ENCODE measurements around the gene OGFOD2. TPM values are rescaled to one million over a fixed set of nuclear protein-coding genes. Genes with fewer than 3 reads are reported as not detected.

OGFOD2 gene
- total and polyA plus RNA-seq, 4 donors = 8.0 to 18.6 (median 12.3) TPM

GRCh38 chr12:122981587-122982476 is 6.8 kb downstream of the OGFOD2 start:
- 73% methylated on average over 25 of the region's 25 CpGs for WGBS
- Histone ChIP-seq H3K4me1 (ENCODE audit: control insufficient read depth in 4 of 4, insufficient read depth in 4 of 4, low read length in 3 of 4) (peaks cover 8 to 82% (median 63%) of the 10 kb centered on the region in 4 donors), H3K36me3 (ENCODE audit: control insufficient read depth in 4 of 4, insufficient read depth in 3 of 4, low read depth in 1 of 4, low read length in 3 of 4) (peaks cover 2 to 18% (median 6%) of the 10 kb centered on the region in 4 donors), H3K27me3 (ENCODE audit: control insufficient read depth in 4 of 4, insufficient read depth in 4 of 4, low read length in 3 of 4) (no peaks in the 10 kb centered on the region), H3K4me3 (ENCODE audit: low read depth in 1 of 3, low read length in 3 of 3) (peak overlapping the region; percentile 85 to 91 (median 88)), H3K9ac (ENCODE audit: low read depth in 1 of 2, low read length in 2 of 2) (peak overlapping the region in 1 of 2 donors; percentile 89), H3K9me3 (ENCODE audit: control insufficient read depth in 4 of 4, low read length in 3 of 4) (no peaks in the 10 kb centered on the region), H3K27ac (ENCODE audit: low read depth in 1 of 2, low read length in 2 of 2) (peak overlapping the region in 1 of 2 donors; percentile 81)
- TF ChIP-seq ZBTB33 (IDR thresholded peaks at IDR 0.05) = no peak
- TF ChIP-seq HNF4G (IDR thresholded peaks at IDR 0.05) = no peak
- no peak for TF ChIP-seq RXRA (IDR thresholded peaks at IDR 0.05)
- no peak for TF ChIP-seq HNF4A (conservative IDR thresholded peaks at IDR 0.05)
- no peak for TF ChIP-seq REST (IDR thresholded peaks at IDR 0.05)
- no peak for TF ChIP-seq NR2F2 (IDR thresholded peaks at IDR 0.05)
- TF ChIP-seq JUND (IDR thresholded peaks at IDR 0.05) = no peak
- no peak for TF ChIP-seq CTCF (IDR thresholded peaks at IDR 0.05; ENCODE audit: low read depth, low read length, missing input control)
- TF ChIP-seq FOXA2 (IDR thresholded peaks at IDR 0.05) = no peak
- no peak for TF ChIP-seq GABPA (IDR thresholded peaks at IDR 0.05 in 1 of 2, conservative IDR thresholded peaks at IDR 0.05 in 1 of 2)
- no peak for TF ChIP-seq YY1 (IDR thresholded peaks at IDR 0.05)
- no peak for TF ChIP-seq EGR1 (IDR thresholded peaks at IDR 0.05; ENCODE audit: low read depth in 2 of 2)
- DNase-seq (ENCODE audit: low spot score) = no peak

- H3K4me1 ChIP-seq (ENCODE audit: control insufficient read depth in 4 of 4, insufficient read depth in 4 of 4, low read length in 3 of 4) = peaks cover 8 to 80% (median 57%) of the 10 kb centered on the region in 4 donors
- no peak overlapping the region for H3K4me3 ChIP-seq (ENCODE audit: low read depth in 1 of 3, low read length in 3 of 3)
- TF ChIP-seq TAF1 (conservative IDR thresholded peaks at IDR 0.05) = no peak
- no peak for TF ChIP-seq ZBTB33 (IDR thresholded peaks at IDR 0.05)
- no peak for TF ChIP-seq FOXA2 (IDR thresholded peaks at IDR 0.05)
- no peak for TF ChIP-seq CTCF (IDR thresholded peaks at IDR 0.05; ENCODE audit: low read depth, low read length, missing input control)
- TF ChIP-seq SP1 (IDR thresholded peaks at IDR 0.05) = no peak
- TF ChIP-seq REST (IDR thresholded peaks at IDR 0.05) = no peak
- no peak for TF ChIP-seq NR2F2 (IDR thresholded peaks at IDR 0.05)
These were observed 7.4 kb downstream of the OGFOD2 start for GRCh38 chr12:122982477-122982815.

More at GRCh38 chr12:122982477-122982815, 7.4 kb downstream of the OGFOD2 start:
- 80% methylated on average over 11 of the region's 11 CpGs for WGBS
- Histone ChIP-seq H3K9me3 (ENCODE audit: control insufficient read depth in 4 of 4, low read length in 3 of 4) (no peaks in the 10 kb centered on the region), H3K36me3 (ENCODE audit: control insufficient read depth in 4 of 4, insufficient read depth in 3 of 4, low read depth in 1 of 4, low read length in 3 of 4) (peaks cover 3 to 24% (median 8%) of the 10 kb centered on the region in 4 donors), H3K27ac (ENCODE audit: low read depth in 1 of 2, low read length in 2 of 2) (peak overlapping the region in 1 of 2 donors; percentile 16), H3K27me3 (ENCODE audit: control insufficient read depth in 4 of 4, insufficient read depth in 4 of 4, low read length in 3 of 4) (no peaks in the 10 kb centered on the region), H3K9ac (ENCODE audit: low read depth in 1 of 2, low read length in 2 of 2) (no peak overlapping the region)
- DNase-seq (ENCODE audit: low spot score) = no peak

All from liver (tissue), 9 donors.